Muscle layer of duodenum (tissue), 2 donors: Measurements from ENCODE around the gene CRYGN.

Experiments
- H3K27ac ChIP-seq: one replicate; pipeline ENCODE4 v1.7.0; 2013; ENCODE audit warnings: mild to moderate bottlenecking, low read length
- H3K27me3 ChIP-seq: one replicate; pipeline ENCODE4 v1.7.0; 2013; ENCODE audit warnings: low read depth, mild to moderate bottlenecking, control low read depth, low read length
- H3K36me3 ChIP-seq, 2 donors: one replicate each; pipeline ENCODE4 v1.7.0; 2013; ENCODE audit warnings: low read length in 2 of 2, control low read depth in 1 of 2, mild to moderate bottlenecking in 1 of 2; ENCODE audit not compliant: insufficient read depth in 2 of 2, control insufficient read depth in 1 of 2
- H3K4me1 ChIP-seq, 2 donors: one replicate each; pipeline ENCODE4 v1.7.0; 2013; ENCODE audit warnings: low read length in 2 of 2, mild to moderate bottlenecking in 2 of 2, control low read depth in 1 of 2, moderate library complexity in 1 of 2; ENCODE audit not compliant: insufficient read depth in 2 of 2, control insufficient read depth in 1 of 2
- H3K4me3 ChIP-seq, 2 donors: one replicate each; pipeline ENCODE4 v1.7.0; 2013; ENCODE audit warnings: low read length in 2 of 2, low read depth in 1 of 2, mild to moderate bottlenecking in 1 of 2
- H3K9me3 ChIP-seq, 2 donors: one replicate each; pipeline ENCODE4 v1.7.0; 2013; ENCODE audit warnings: low read length in 2 of 2, control low read depth in 1 of 2, mild to moderate bottlenecking in 1 of 2; ENCODE audit not compliant: control insufficient read depth in 1 of 2
- donor health status: healthy.

Gene CRYGN, protein sequence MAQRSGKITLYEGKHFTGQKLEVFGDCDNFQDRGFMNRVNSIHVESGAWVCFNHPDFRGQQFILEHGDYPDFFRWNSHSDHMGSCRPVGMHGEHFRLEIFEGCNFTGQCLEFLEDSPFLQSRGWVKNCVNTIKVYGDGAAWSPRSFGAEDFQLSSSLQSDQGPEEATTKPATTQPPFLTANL

GRCh38 chr7:151439855-151440798, at the start of gene CRYGN:
CRYGN (minus strand) TSS chr7:151440141; CDS start chr7:151439917, 224 bp downstream.
- H3K27ac ChIP-seq = no peak within 1 kb of the TSS
- peaks cover 10% of the 10 kb centered on the region for H3K27me3 ChIP-seq
- peaks cover 0 to 19% of the 10 kb centered on the region in 2 donors for H3K4me1 ChIP-seq
- H3K4me3 ChIP-seq = peak within 1 kb of the TSS in 1 of 2 donors; percentile 35
- H3K9me3 ChIP-seq = no peaks in the 10 kb centered on the region
- H3K36me3 ChIP-seq = no peaks in the 10 kb centered on the region

- peaks cover 5 to 70% of the 10 kb centered on the region in 2 donors for H3K4me1 ChIP-seq
- no peak overlapping the region for H3K4me3 ChIP-seq
- no peaks in the 10 kb centered on the region for H3K9me3 ChIP-seq
- H3K36me3 ChIP-seq = peaks cover 23 to 39% of the 10 kb centered on the region in 2 donors
- no peak overlapping the region for H3K27ac ChIP-seq
- H3K27me3 ChIP-seq = no peaks in the 10 kb centered on the region
These were observed 49.6 kb upstream of the CRYGN start for GRCh38 chr7:151489498-151489897.

GRCh38 chr7:151488096-151488495, 48.2 kb upstream of the CRYGN start:
- Histone ChIP-seq H3K27me3 (no peaks in the 10 kb centered on the region), H3K27ac (no peak overlapping the region), H3K4me3 (no peak overlapping the region), H3K36me3 (peaks cover 23 to 50% of the 10 kb centered on the region in 2 donors), H3K9me3 (no peaks in the 10 kb centered on the region), H3K4me1 (peaks cover 0 to 58% of the 10 kb centered on the region in 2 donors)

DNA sequence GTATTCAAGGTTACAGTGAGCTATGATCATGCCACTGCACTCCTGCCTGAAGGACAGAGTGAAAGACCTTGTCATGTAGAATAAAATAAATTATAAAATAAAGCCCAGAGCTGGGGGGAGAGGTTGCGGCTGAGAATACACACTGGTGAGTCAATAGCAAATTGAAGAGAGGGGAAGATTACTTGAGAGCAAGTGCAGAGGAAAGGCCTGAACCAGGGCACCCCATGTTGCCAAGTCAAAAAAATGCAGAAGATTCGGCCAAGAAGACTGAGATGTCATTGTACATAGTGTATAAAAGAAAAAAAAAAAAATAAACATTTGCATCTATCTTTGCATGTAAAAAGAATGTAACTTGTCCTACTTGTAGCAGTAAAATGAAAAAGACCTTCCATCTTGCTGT, 47.3 kb upstream of the CRYGN start:
- no peak overlapping the region for H3K27ac ChIP-seq
- H3K4me3 ChIP-seq = no peak overlapping the region
- no peaks in the 10 kb centered on the region for H3K27me3 ChIP-seq
- H3K36me3 ChIP-seq = peaks cover 31 to 56% of the 10 kb centered on the region in 2 donors
- peaks cover 0 to 56% of the 10 kb centered on the region in 2 donors for H3K4me1 ChIP-seq
- H3K9me3 ChIP-seq = no peaks in the 10 kb centered on the region

DNA sequence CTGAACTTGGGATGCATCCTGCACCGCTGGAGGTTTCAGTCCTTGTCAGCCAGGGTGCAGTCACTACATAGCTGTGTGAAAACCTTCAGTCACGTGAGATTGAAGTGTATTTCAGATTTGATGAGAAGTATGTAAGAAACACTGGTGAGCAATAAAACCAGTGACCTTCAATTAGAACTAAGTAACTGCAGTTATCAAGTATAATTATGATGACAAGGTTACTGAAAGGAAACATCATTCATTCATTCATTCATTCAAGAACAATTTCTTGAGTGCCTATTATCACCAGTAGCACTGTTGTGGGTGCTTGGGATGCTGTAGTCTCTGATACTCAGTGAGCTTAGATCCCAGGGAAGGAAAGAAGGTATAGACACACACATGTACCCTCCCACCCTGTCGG, 46.1 kb upstream of the CRYGN start:
- Histone ChIP-seq H3K36me3 (peaks cover 32 to 63% of the 10 kb centered on the region in 2 donors), H3K4me1 (peaks cover 0 to 53% of the 10 kb centered on the region in 2 donors), H3K27me3 (no peaks in the 10 kb centered on the region), H3K9me3 (no peaks in the 10 kb centered on the region), H3K27ac (no peak overlapping the region), H3K4me3 (no peak overlapping the region)

DNA sequence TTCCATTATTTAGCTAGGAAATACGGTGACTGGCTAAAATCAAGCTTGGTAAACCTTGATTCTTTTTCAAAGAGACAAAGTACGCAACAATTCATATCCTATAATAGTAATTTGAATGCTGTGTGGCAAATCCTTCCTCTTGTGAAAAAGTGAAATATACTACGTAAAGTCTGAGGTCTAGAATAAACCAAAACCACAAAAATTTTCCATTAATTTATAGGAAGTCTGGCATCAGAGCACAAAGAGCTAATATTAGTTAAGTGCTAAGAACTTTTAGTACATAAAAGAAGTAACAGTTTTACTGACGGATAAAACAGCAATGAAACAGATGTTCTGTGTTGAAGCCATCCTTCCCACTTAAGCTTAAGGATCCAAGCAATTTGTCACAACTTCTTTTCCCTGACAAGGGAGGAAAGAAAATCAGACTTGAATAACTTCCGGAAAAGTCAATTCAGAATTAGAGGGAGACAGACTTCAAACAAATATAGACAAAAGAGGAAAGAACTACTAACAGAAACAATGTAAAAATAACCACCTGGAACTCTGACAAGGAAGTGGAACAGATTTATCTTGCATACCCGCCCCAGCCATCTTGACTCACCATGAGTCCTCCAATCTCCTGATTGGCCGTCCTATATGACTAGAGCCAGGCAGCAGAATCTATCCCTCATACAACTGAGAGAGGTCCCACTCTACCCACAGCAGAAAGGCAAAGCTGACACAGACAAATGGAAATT, 45.2 kb upstream of the CRYGN start:
- Histone ChIP-seq H3K27me3 (no peaks in the 10 kb centered on the region), H3K4me1 (peaks cover 0 to 45% of the 10 kb centered on the region in 2 donors), H3K9me3 (no peaks in the 10 kb centered on the region), H3K36me3 (peaks cover 32 to 65% of the 10 kb centered on the region in 2 donors), H3K27ac (peak overlapping the region; percentile 48), H3K4me3 (no peak overlapping the region)

DNA sequence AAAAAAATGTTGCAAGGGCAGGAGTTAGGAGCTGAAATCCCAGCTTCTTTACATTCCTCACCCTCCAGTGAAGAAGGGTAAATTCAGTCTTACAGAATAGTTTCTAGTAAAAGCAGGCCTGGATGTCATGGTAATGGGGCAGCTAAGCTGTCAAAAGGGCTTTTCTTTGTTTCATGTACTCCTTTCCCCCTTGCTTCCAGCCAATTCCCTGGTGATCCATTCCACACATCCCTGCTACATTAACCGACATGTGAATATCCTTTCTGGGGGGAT, 43.7 kb upstream of the CRYGN start:
- Histone ChIP-seq H3K9me3 (no peaks in the 10 kb centered on the region), H3K27me3 (no peaks in the 10 kb centered on the region), H3K36me3 (peaks cover 24 to 58% of the 10 kb centered on the region in 2 donors), H3K27ac (no peak overlapping the region), H3K4me3 (no peak overlapping the region), H3K4me1 (peaks cover 0 to 32% of the 10 kb centered on the region in 2 donors)

DNA sequence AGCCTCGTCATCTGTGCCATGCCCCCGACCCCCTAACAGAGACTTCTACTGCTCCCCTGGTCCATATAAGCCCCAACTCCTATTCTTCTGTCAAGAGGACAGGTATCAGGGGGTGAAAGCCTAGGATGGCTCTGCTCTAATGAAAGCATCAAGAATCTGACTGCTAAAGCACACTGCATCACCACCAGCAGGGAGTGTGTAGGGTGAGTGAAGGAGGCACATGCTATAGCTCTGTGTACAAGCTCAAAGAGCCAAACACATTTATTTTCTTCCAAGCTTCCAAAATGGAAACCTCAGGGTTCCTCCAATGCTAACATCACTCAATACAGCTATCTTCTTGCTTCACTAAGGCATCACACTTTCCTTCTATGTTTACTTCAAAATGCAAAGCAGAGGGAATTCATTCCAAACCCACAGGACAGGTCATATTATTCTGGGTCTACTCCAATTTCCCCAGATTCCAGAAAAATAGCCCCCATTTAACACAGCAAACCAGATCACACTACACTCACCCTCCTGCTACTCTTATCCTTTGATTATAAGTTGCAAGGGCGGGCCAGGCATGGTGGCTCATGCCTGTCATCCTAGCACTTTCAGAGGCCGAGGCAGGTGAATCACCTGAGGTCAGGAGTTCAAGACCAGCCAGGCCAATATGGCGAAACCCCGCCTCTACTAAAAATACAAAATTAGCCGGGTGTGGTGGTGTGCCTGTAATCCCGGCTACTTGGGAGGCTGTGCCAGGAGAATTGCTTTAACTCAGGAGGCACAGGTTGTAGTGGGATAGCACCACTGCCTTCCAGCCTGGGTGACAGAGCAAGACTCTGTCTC, 43.2 kb upstream of the CRYGN start:
- Histone ChIP-seq H3K4me1 (peaks cover 0 to 32% of the 10 kb centered on the region in 2 donors), H3K4me3 (no peak overlapping the region), H3K36me3 (peaks cover 24 to 55% of the 10 kb centered on the region in 2 donors), H3K9me3 (no peaks in the 10 kb centered on the region), H3K27me3 (no peaks in the 10 kb centered on the region), H3K27ac (no peak overlapping the region)

GRCh38 chr7:151481650-151482505, 41.9 kb upstream of the CRYGN start:
- Histone ChIP-seq H3K36me3 (peaks cover 20 to 49% of the 10 kb centered on the region in 2 donors), H3K27me3 (no peaks in the 10 kb centered on the region), H3K4me3 (no peak overlapping the region), H3K4me1 (peaks cover 0 to 24% of the 10 kb centered on the region in 2 donors), H3K9me3 (no peaks in the 10 kb centered on the region), H3K27ac (no peak overlapping the region)

DNA sequence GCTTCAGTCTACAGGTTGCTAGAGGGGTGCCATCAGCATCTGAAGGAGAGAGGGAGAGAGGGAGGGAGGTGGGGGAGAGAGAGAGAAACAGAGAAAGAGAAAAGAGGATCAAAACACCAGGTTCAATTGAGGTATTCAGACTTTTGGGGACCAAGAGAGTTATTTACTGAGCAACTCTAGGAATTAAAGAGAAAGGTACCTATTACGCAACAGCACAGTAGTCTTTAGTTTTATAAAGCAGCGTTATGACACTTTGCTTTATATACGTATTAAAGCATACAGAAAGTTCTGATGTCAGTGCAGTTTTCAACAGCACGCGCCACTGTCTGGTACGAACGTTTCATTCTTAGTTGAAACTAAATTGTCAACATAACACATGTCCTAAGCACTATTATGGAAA, 37.9 kb upstream of the CRYGN start:
- no peaks in the 10 kb centered on the region for H3K27me3 ChIP-seq
- peaks cover 0 to 15% of the 10 kb centered on the region in 2 donors for H3K4me1 ChIP-seq
- H3K9me3 ChIP-seq = no peaks in the 10 kb centered on the region
- H3K27ac ChIP-seq = no peak overlapping the region
- no peak overlapping the region for H3K4me3 ChIP-seq
- peaks cover 17 to 19% of the 10 kb centered on the region in 2 donors for H3K36me3 ChIP-seq
